HepG2 (cell line): ENCODE results near the gene TNNT3. TPM values are rescaled to one million over a fixed set of nuclear protein-coding genes. Genes with fewer than 3 reads are reported as not detected.

Experiments used
- EZH2 ChIP-seq: conservative IDR thresholded peaks from 2 replicates; pipeline ENCODE4 v1.6.1; 2012; ENCODE audit warnings: mild to moderate bottlenecking, low read depth, low read length, moderate library complexity
- FOXP1 ChIP-seq, 2 experiments: fragments of 450-650 bp in 1 of 2; IDR thresholded peaks; 2 replicates each; pipeline ENCODE4 v1.6.1; 2017 to 2018; ENCODE audit warnings: antibody characterized with exemption in 1 of 2
- KIAA2018 ChIP-seq: sonication (generic); formaldehyde crosslinking; IDR thresholded peaks from 2 replicates; pipeline ENCODE4 v1.5.0; 2020; ENCODE audit warnings: mild to moderate bottlenecking, missing genetic modification reagents, borderline replicate concordance
- MBNL3 ChIP-seq: fragments of 250-450 bp; sonication (Bioruptor Pico); conservative IDR thresholded peaks from 2 replicates; pipeline ENCODE4 v1.8.0; 2022; ENCODE audit warnings: mild to moderate bottlenecking, inconsistent platforms
- MED1 ChIP-seq: sonication (generic); formaldehyde crosslinking; IDR thresholded peaks from 2 replicates; pipeline ENCODE4 v1.4.0; 2020; ENCODE audit warnings: missing genetic modification reagents
- NCOA1 ChIP-seq: sonication (generic); formaldehyde crosslinking; IDR thresholded peaks from 2 replicates; pipeline ENCODE4 v1.9.0; 2021; ENCODE audit warnings: missing genetic modification reagents
- RELA ChIP-seq: sonication (generic); formaldehyde crosslinking; IDR thresholded peaks from 2 replicates; pipeline ENCODE4 v1.4.0; 2020; ENCODE audit warnings: missing genetic modification reagents
- ZBTB38 ChIP-seq: sonication (generic); formaldehyde crosslinking; IDR thresholded peaks from 2 replicates; pipeline ENCODE4 v1.5.1; 2020; ENCODE audit warnings: mild to moderate bottlenecking, missing genetic modification reagents
- ZFP36L1 ChIP-seq: sonication (generic); formaldehyde crosslinking; IDR thresholded peaks from 2 replicates; pipeline ENCODE4 v1.8.0; 2022; ENCODE audit warnings: mild to moderate bottlenecking, missing genetic modification reagents, moderate library complexity
- ZMYM2 ChIP-seq: sonication (generic); formaldehyde crosslinking; IDR thresholded peaks from 2 replicates; pipeline ENCODE4 v1.8.0; 2022; ENCODE audit warnings: mild to moderate bottlenecking, missing genetic modification reagents
- ZNF225 ChIP-seq: sonication (generic); formaldehyde crosslinking; IDR thresholded peaks from 2 replicates; pipeline ENCODE4 v1.4.0; 2020; ENCODE audit warnings: mild to moderate bottlenecking, missing genetic modification reagents
- ZNF280D ChIP-seq: sonication (generic); formaldehyde crosslinking; IDR thresholded peaks from 2 replicates; pipeline ENCODE4 v1.5.1; 2020; ENCODE audit warnings: mild to moderate bottlenecking, missing genetic modification reagents
- ZNF629 ChIP-seq: sonication (generic); formaldehyde crosslinking; conservative IDR thresholded peaks from 2 replicates; pipeline ENCODE4 v1.5.0; 2020; ENCODE audit warnings: missing genetic modification reagents
- ZNF724P ChIP-seq: sonication (generic); formaldehyde crosslinking; IDR thresholded peaks from 2 replicates; pipeline ENCODE4 v1.8.0; 2022; ENCODE audit warnings: missing genetic modification reagents, borderline replicate concordance
- ZSCAN20 ChIP-seq: sonication (generic); formaldehyde crosslinking; IDR thresholded peaks from 2 replicates; pipeline ENCODE4 v1.4.0; 2020; ENCODE audit warnings: missing genetic modification reagents, mild to moderate bottlenecking, borderline replicate concordance
- ZUFSP ChIP-seq: sonication (generic); formaldehyde crosslinking; IDR thresholded peaks from 2 replicates; pipeline ENCODE4 v1.9.0; 2021; ENCODE audit warnings: missing genetic modification reagents, mild to moderate bottlenecking, borderline replicate concordance
- polyA plus RNA-seq, 8 experiments: library from polyadenylated mRNA; depleted of rRNA in 3 of 8; stranded (reverse) in 7 of 8; unstranded in 1 of 8; fragments of >200 nt; fragmentation: Illumina TruSeq in 4 of 8; extraction: Trizol in 4 of 8; gene quantifications; 2 replicates each; pipeline versions ENCODE4 v1.2.1 to v1.2.3, GENCODE V29; 2011 to 2016; ENCODE audit warnings: low read depth in 4 of 8, missing spikeins in 1 of 8, mixed read lengths in 1 of 8; ENCODE audit not compliant: insufficient read depth in 1 of 8
- total RNA-seq, 5 experiments: library from RNA; depleted of rRNA; stranded (reverse); fragments of >200 nt; fragmentation: Illumina TruSeq; extraction: Trizol; gene quantifications; 2 replicates each; pipeline ENCODE4 v1.2.3, GENCODE V29; 2016; ENCODE audit warnings: low read depth in 1 of 5

Gene TNNT3
- total and polyA plus RNA-seq, 2 of the 13 experiments (the other 11 are each of a cell fraction or from before 2014, with no cell fraction given): not detected

- TF ChIP-seq FOXP1 (IDR thresholded peaks at IDR 0.05) (no peak), FOXP1 (CRISPR knock-in tag; IDR thresholded peaks at IDR 0.05) (no peak), KIAA2018 (CRISPR knock-in tag) (no peak), MED1 (CRISPR knock-in tag) (0 out of 2 replicates have a peak, but pooled peaks have one; percentile 40), ZFP36L1 (CRISPR knock-in tag) (no peak), NCOA1 (no peak), ZNF280D (CRISPR knock-in tag) (no peak), EZH2 (no peak), ZUFSP (CRISPR knock-in tag) (no peak), ZBTB38 (CRISPR knock-in tag) (peak; percentile 25; the same call in 1 of the 2 replicates), ZNF629 (CRISPR knock-in tag) (no peak), ZNF225 (CRISPR knock-in tag) (no peak), MBNL3 (CRISPR knock-in tag) (no peak), ZMYM2 (no peak), ZSCAN20 (no peak), ZNF724P (CRISPR knock-in tag) (peak; percentile 5; the same call in 1 of the 2 replicates), RELA (CRISPR knock-in tag) (no peak)
Observed at GRCh38 chr11:1882265-1883238, 37.0 kb upstream of the TNNT3 start (continued).
